GM19452 (cell line): ENCODE data around the gene HACD2.

ENCODE experiments used
- ATAC-seq: cut with Tn5 transposase; IDR thresholded peaks from one replicate; pipeline ENCODE4 v1.9.1; 2021; ENCODE audit not compliant: unreplicated experiment

HACD2 gene

GRCh38 chr3:123449102-123449996 lies 135.5 kb downstream of the HACD2 start:
- no peak for ATAC-seq

GRCh38 chr3:123448536-123449101 lies 136.2 kb downstream of the HACD2 start, which contains the start of gene ADCY5:
ADCY5 (minus strand) TSS chr3:123449090; CDS start chr3:123448545, 545 bp downstream.
- ATAC-seq = no peak

GRCh38 chr3:123447749-123448517 lies 136.9 kb downstream of the HACD2 start:
- ATAC-seq = no peak

GRCh38 chr3:123447416-123447748 lies 137.5 kb downstream of the HACD2 start:
- ATAC-seq = no peak

- ATAC-seq = no peak
Measured at GRCh38 chr3:123446610-123447109, 138.2 kb downstream of the HACD2 start.

- ATAC-seq = no peak
Measured at GRCh38 chr3:123446210-123446609, 138.6 kb downstream of the HACD2 start.

GRCh38 chr3:123445702-123446101 lies 139.2 kb downstream of the HACD2 start:
- ATAC-seq = no peak

GRCh38 chr3:123444744-123445143 lies 140.1 kb downstream of the HACD2 start:
- no peak for ATAC-seq

- ATAC-seq = no peak
Measured at GRCh38 chr3:123444023-123444422, 140.8 kb downstream of the HACD2 start.

GRCh38 chr3:123442908-123443307 lies 141.9 kb downstream of the HACD2 start:
- ATAC-seq = no peak

GRCh38 chr3:123442125-123442524 lies 142.7 kb downstream of the HACD2 start:
- ATAC-seq = no peak
